NCI-H82 (cell line): ENCODE measurements around the gene HIVEP3.

Experiments used
- DNase-seq: peaks from one replicate; lab custom pipeline; 2025; lab: John Stamatoyannopoulos, UW

Gene HIVEP3

DNA sequence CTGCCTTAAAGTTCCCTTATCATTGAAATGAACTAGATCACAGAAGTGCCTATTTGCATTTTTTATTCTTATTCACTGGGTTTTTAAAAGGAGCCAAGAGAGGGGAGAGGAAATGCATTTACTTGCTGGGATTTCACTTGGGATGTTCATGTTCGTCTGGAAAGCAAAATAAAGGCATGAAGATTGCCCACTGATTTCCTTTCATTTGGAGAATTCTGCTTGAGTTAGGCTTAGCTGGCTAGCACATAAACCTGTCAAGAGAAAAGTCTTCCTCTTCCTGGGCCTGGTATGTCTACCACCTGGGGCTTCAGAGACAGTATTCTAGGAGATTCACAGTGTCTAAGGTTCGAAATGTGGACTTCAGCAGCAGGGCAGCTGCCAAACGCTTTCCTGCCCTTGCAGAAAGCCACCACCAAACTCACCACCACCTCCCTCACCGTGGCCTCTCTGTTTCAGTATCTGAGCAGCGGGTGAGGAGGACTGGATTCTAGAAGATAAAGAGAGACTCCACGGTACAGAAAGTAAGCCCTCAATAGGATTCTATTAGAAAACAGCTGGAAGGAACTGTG lies 44.5 kb downstream of the HIVEP3 start:
- peak; percentile 51 for DNase-seq

DNA sequence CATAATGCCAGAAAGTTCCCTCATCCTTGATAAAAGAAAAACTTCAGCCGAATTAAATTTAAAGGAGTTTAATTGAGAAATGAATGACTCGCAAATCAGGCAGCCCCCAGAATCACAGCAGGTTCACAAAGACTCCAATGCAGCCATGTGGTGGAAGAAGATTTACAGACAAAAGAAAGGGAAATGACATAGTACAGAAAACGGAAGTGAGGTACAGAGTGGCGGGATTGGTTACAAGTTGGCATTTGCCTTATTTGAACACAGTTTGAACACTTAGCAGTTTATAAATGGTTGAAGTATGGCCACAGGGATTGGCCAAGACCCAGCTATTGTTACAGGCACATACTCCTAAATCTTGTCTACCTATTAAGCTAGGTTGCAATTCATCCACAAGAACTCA lies 46.6 kb downstream of the HIVEP3 start:
- no peak for DNase-seq

DNA sequence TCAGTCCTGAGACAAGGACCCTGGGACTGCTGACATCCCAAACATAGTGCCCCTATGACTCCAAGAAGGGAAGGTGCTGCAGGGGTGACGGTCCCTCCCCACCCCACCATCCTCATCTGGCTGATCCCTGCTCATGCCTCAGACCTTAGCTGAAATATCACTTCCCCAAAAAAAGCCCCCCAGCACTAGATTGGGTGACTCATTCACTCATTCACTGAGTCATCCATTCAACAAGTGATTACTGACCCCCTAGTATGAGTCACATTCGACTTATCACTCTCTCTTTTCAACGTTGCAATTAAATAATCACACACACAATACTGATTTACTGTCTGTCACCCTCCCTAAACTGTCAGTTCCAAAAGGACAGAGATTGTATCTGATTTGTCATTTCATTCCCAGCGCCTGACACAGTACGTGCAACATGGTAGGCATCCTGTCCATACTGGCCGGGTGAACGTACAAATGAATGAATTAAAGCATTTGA lies 48.6 kb downstream of the HIVEP3 start:
- no peak for DNase-seq

DNA sequence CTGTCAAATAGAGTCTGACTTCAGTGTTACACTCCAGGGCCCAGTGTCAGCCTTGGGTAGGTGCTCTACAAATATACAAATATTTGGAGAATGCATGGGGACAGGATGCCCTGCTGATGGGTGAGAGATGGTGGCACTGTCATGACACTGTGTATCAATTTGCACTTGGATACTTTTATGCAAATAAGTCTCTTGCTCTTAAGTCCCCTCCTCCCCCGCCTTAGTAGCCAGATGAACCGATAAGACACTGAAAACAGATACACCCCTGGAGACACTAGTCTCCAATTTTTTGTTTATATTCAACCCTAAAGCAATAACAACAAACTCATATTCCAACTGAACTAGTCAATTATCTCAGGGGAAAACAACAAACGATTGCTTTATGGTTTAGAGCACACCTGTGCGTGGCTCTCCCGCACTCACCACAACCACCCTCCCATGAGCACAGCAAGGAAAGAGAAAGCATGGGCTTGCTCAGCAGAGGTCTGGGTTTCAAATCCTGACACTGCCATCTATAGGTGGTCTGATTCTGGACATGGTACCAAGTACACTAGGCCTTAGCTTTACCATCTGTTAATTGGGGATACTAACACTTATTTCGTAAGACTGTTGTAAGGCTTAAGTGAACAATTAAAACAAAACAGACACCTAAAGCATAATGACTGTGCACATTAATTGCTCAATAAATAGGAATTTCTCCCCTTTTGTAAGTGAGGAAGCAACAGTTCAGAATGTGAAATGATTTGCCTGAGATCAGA lies 50.3 kb downstream of the HIVEP3 start:
- DNase-seq: peak; percentile 23

DNA sequence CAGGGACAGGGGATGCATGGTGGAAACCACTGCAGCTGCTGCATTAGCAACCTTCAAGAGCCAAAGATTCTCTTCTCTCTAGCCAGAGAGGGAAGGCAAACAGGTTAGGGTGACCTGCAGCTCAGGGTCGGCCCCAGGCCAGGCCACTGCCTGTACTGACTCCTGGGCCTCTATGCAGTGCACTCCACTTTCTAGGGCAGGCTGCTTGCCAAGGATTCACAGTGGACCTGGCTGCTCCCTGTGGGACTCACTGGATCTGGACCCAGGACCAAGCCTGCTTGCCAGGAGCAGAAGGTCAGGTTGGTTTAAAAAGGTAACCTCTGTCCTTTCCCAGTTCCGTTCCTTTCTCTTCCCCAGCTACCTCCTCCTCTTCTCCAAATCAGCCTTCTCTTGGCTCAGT lies 52.4 kb downstream of the HIVEP3 start:
- no peak for DNase-seq

DNA sequence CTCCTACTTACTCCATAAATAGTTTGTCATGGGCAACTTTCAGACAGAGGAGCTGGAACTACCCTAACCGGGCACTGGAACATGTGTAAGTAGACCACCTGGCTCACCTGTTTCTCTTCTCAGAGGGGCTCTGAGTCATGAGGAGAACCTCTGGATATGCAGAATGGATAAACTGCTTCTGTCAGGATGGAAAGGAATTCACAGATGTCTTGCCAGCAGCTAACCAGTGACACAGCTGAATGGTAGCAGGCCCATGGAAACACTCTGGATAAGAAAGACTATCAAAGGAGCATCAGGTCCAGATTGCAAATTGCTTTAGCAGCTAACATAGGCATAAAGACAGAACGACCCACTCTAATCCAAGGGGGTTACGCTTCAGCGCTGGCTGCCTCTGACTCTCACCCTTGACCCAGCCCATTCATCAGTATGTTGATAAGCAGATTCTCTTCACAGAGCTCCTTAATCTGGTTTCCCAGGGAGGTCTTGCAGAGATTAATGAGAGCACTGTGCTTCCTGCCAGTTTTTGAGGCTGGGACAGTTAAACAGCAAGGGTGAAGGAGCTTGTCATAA lies 54.2 kb downstream of the HIVEP3 start:
- DNase-seq: peak; percentile 98

DNA sequence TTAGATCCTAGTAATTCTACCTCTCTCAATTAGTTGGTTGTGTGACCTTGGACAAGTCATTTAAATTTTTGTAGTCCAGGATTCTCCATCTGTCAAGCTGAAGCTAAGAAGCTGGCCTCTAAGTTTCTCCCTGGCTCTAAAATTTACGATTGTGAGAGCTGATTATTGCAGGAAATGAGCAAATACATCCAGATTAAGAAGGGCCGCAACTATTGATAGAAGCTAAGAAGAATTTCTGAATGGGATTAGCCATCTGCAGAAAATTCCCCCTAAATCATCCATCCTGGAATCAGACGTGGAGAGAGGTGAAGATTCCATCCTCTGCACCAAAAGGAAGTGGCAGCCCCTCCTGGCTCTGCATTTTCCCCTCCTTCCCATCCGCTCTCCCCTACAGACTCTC lies 55.0 kb downstream of the HIVEP3 start:
- peak; percentile 71 for DNase-seq

DNA sequence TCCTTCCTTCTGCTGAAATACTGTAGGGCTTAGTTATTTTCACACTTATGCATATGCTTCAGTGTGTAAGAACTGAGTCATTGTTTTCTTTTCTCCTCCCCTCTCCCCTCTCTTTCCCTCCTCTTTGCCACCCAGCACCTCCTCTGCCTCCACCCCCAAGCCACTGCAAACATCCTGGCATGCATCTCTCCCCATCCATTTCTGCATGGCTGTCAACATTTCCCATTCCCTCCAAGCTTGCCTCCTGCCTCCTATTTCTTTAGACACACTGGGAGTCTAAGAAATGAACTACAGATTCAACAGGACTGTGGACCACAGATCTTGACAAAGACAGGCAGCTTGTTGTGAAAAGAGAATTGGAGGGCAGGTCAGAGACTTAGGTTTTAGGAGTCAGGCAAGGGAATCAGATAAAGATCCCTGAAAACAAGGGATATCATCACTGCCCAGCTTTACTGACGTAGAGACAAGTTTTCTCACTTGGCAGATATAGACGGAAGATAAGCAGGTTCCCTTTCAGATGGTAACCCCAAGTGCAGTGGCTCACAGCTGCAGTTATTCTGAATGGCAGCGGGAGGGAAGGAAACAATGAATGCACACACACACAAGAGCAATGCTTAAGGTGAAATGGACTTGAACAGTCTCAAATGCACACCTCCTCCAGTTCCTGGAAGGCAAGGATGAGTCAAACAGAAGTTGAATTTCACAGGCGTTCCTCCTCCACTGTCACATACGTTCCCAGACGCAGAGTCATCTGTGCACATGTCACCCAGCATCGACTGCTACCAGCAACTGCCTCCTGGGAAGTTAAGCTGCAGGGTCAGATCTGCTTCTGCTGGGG lies 56.1 kb downstream of the HIVEP3 start:
- DNase-seq: peak; percentile 45

DNA sequence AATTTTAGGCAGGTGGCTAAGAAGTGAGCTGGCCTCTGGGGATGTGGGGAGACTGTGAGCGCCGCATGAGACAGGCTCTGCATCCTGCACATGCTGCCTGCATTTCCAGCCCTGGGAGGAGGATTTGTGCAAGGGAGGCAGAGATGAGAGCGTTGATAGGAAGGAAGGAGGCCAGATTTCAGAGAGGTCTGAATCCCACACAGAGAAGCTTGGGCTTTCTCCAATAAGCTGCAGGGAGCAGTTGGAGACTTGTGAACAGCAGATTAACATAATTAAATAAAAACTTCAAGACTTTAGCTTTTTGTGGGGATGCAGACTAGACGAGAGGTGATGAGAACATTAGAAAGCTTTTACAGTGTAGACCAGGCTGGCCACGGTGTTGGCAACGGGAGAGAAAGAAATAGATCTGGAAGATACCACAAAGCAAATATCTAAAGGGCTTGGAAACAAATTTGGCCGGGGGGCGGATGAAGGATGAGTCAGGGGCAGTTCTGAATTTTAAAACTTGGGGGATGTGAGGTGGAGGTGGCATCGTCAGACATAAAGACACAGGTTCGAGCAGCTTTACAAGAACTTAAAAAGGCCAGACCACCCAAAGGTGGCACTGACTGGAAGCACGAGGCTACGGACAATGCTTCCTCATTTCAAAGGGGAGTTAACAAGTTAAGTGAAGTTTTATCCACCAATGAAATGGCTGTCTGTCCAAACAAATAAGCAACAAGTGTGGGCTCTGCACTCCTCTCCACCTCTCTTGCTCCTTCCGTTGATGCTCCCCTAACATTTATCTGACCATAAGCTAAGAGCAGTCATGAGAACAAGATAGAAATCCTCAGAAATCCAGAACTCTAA lies 57.0 kb downstream of the HIVEP3 start:
- peak; percentile 36 for DNase-seq

DNA sequence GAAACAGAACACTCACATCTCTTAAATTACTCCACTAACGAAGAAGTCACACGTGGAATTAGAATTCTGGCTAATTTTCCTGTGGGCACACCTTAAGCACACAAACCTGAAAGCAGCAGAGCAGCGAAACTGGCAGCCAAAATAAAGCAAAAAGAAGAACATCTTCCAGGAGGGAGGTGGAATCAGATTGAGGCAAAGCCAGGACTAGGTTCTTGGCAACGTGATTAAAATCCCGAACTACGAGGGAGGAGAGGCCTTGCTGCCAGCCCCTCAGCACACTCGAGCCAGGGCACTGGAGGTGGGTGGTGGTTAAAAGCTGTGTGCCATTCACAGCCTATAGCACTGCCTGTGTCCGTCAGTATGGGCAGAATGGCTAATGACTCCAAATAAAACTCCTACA lies 58.0 kb downstream of the HIVEP3 start:
- DNase-seq: no peak

DNA sequence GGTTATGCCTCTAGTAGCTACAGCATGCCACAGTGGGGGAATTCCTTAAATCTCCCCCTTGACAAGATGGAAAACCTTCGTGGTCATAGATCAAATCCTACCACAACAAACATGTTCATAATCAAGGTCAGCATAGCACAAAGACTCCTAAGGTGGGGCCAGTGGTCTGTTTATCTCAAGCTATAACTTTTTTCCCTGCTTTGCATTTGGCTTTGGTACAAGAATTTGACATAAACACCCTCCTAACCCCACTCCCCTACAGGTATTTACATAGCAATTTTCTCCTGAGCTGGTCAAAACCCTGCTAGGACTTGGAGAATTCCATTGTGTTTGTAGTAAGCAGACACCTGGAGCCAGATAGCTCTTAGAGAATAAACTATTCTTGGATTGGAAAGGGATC lies 58.5 kb downstream of the HIVEP3 start:
- DNase-seq: no peak

DNA sequence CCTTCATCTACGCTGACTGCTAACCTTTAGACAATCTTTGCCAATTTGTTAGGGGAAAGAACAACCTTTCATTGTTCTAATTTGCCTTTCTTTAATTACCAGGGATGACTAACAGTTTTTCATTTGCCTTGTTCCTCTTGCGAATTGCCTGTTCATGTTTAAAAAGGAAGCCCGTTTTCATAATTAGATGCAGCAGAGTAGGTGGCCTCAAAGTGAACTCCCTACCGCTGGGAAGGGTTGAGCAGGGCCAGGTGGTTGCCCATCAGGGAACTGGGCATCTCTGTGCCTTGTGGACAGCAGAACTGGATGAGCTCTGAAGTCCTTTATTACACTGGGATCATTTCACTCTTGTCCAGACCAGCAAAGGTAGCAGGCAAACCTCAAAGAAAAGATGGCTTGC lies 59.0 kb downstream of the HIVEP3 start:
- DNase-seq: no peak

DNA sequence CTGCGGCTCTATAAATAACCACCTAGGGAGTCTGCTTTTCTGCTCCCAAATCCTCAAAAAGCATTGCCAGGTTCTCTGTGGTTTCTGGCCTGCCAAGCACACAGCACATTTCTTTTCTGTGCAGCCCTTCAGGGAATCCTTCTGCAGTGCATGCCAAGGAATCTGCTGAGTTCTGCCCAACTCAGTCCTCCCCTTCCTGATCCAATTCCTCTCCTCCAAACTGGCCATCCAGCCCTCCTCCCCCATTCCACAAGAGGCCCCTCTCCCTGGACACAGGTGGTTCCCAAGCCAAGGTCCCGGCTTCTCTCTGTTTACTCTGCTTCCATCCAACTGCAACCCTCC lies 61.8 kb downstream of the HIVEP3 start:
- no peak for DNase-seq

DNA sequence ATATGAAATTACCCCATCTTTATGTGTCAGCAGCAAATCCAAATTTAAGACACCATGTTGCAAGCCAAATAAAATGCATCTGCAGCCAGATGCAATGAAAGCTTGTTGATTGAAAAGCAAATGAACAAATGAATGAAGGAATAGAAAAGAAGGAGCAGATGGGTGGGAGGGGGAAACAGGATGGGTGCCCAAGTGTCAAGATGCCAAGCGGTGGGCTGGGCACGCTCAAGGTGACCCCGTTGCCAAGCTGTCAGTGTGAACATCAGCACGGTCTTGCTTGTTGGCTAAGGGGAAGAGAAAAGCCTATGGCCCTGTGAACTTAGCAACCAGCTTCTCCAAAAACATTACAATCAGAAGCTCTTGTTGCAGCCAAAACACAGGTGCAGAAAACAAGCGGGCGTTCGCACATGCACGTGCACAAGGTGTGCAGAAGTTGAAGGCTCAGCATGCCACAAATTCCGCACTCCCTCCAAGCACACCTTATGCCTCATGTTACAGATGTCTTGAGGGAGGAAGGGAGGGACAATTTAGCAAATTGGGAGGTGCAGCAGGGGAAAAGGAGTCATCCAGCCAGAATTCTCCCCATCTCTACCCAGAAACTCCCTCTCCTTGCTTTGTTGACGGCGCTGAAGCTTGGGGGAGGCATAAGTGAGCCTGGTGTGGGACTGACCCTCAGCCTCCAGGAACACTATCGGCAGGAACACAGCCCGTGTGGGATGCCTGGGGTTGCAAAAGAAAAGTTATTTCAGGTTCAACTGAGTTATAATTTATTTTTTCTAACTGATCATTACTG lies 62.4 kb downstream of the HIVEP3 start:
- no peak for DNase-seq

DNA sequence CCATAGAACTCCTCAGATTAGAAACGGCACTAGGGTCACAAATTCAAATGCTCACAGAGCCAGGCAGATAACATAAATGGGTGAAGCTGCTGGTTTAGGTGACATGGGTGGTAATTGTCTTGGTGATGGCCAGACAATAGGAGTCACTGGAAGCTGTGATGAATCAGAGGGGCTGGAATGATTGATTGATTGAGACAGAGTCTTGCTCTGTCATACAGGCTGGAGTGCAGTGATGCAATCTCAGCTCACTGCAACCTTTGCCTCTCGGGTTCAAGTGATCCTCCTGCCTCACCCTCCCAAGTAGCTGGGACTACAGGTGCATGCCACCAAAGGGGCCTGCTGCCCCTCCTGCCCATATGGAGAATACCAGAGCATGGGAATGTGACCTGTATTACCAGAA lies 63.0 kb downstream of the HIVEP3 start:
- DNase-seq: no peak

DNA sequence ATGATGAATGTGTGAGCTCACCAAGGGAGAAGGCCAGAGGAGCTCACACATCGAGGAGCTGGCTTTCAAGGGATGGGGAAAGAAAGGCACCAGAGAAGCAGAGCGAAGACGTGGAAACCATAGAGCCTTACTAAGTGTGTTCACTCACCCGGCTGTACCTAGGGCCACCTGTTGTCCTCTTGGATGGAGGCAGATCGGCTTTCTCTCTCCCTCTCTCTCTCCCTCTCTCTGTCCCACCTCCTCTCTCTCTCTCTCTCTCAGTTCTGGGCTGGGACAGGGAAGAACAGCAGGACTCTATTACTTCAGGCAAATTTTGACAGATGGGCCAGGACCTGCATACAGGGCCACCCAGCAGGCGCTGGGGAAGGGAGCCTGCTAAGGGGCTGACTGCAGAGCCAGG lies 64.8 kb downstream of the HIVEP3 start:
- DNase-seq: peak; percentile 43

DNA sequence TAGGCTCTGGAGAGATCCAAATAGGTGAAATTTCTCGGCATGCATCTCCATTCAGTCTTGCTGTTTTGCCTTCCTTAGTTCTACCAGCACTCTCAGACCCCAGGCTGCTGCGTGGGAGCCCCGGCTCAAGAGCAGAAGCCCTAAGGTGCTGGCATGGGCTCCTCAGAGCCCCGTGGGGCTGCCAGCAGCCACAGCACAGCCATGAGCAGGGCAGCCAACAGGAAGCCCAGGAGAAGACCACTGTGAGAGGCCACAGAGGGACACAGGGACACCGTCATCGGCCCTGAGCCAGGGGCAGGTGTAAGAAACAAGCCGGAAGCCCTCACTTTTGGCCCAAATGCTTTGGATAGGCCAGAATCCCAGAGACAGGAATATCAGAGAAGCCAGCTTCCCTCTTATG lies 66.6 kb downstream of the HIVEP3 start:
- DNase-seq: no peak

DNA sequence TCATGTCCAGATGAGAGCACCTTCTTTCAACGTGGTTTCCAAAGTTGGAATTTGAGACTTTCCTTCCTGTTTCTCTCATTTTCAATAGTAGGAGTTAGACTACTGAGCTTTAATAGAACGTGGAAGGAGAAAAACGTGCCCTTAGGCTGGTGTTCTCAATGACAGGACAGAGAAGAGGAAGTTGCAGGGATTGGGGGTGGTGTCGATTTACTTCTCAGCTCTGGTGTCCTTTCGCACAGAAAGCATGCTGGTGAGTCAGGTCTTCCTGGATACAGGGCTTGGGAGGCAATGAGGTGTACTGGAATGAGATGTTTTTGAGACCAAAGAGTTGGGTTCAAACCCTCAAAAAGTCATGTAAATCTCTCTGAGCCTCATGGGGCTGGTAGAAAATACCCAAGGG lies 67.1 kb downstream of the HIVEP3 start:
- no peak for DNase-seq

DNA sequence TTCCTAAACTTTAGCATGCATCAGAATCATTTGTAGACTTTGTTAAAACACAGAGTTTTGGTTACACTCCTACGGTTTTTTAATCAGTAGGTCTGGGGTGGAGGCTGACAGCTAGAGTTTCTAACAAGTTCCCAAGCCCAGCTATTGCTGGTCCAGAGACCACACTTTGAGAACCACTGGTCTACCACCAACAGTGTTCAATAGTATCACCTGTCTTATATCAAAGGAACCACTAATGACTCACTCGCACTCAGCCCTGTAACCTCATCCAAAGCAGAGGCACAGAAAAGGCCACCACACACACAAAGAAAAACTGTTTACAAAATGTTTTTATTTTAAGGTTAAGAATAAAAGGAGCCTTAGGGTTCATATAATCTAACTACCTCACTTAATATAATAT lies 68.7 kb downstream of the HIVEP3 start:
- DNase-seq: no peak

DNA sequence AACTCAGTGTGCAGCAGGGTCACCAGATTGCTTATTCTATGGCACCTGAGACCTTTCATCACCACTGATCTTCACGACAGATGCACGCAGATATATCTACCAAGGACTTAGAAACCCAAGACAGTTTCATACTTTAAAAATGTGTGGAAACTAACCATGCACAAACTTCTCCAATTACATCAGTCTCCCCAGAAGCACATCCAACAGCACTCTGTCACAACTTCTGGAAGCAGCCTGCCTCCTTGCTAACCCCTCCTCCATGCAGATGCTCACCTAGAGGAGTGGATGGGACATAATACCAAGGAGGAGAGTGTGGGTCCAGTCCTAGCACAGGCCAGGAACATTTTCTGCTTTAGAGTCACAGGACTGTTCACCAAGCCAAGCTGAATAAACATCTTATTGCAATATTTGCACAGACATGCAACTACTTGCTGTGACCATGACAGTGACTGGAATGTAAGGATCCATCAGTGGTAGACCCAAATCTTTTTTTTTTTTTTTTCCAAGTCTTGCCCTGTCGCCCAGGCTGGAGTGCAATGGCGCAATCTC lies 69.4 kb downstream of the HIVEP3 start:
- no peak for DNase-seq
